ENCODE data around the gene GPR17.

Gene GPR17

GRCh38 chr2:127628767-127629614 lies 17.0 kb upstream of the GPR17 start:
- Histone ChIP-seq H3K4me3 (ENCODE audit: low read length) (no peak overlapping the region), H3K36me3 (ENCODE audit: insufficient read depth, low read length) (no peaks in the 10 kb centered on the region)

GRCh38 chr2:127629637-127630036 lies 16.3 kb upstream of the GPR17 start:
- H3K36me3 ChIP-seq (ENCODE audit: insufficient read depth, low read length), result no peaks in the 10 kb centered on the region
- H2AFZ ChIP-seq (ENCODE audit: low read depth, low read length), result no peak overlapping the region
- H3K9me3 ChIP-seq (ENCODE audit: low read length), result no peaks in the 10 kb centered on the region
- no peaks in the 10 kb centered on the region for H3K27me3 ChIP-seq (ENCODE audit: insufficient read depth, low read length)
- H3K4me1 ChIP-seq (ENCODE audit: insufficient read depth, low read length), result no peaks in the 10 kb centered on the region
- no peak overlapping the region for H3K4me3 ChIP-seq (ENCODE audit: low read length)

More at GRCh38 chr2:127628767-127629614, 17.0 kb upstream of the GPR17 start:
- Histone ChIP-seq H3K9me3 (ENCODE audit: low read length) (no peaks in the 10 kb centered on the region), H2AFZ (ENCODE audit: low read depth, low read length) (no peak overlapping the region), H3K27me3 (ENCODE audit: insufficient read depth, low read length) (no peaks in the 10 kb centered on the region), H3K4me1 (ENCODE audit: insufficient read depth, low read length) (no peaks in the 10 kb centered on the region)

- no peak overlapping the region for H2AFZ ChIP-seq (ENCODE audit: low read depth, low read length)
- no peaks in the 10 kb centered on the region for H3K4me1 ChIP-seq (ENCODE audit: insufficient read depth, low read length)
- H3K27me3 ChIP-seq (ENCODE audit: insufficient read depth, low read length), result no peaks in the 10 kb centered on the region
- H3K9me3 ChIP-seq (ENCODE audit: low read length), result no peaks in the 10 kb centered on the region
- no peak overlapping the region for H3K4me3 ChIP-seq (ENCODE audit: low read length)
- no peaks in the 10 kb centered on the region for H3K36me3 ChIP-seq (ENCODE audit: insufficient read depth, low read length)
Observed at GRCh38 chr2:127630096-127630863, 15.7 kb upstream of the GPR17 start.

GRCh38 chr2:127630864-127631540 lies 15.0 kb upstream of the GPR17 start:
- Histone ChIP-seq H3K4me1 (ENCODE audit: insufficient read depth, low read length) (no peaks in the 10 kb centered on the region), H3K27me3 (ENCODE audit: insufficient read depth, low read length) (no peaks in the 10 kb centered on the region), H3K4me3 (ENCODE audit: low read length) (no peak overlapping the region), H2AFZ (ENCODE audit: low read depth, low read length) (no peak overlapping the region), H3K9me3 (ENCODE audit: low read length) (no peaks in the 10 kb centered on the region), H3K36me3 (ENCODE audit: insufficient read depth, low read length) (no peaks in the 10 kb centered on the region)

GRCh38 chr2:127631541-127631996 lies 14.4 kb upstream of the GPR17 start:
- no peak overlapping the region for H3K4me3 ChIP-seq (ENCODE audit: low read length)
- H3K27me3 ChIP-seq (ENCODE audit: insufficient read depth, low read length), result no peaks in the 10 kb centered on the region

GRCh38 chr2:127631997-127632581 lies 13.9 kb upstream of the GPR17 start:
- Histone ChIP-seq H2AFZ (ENCODE audit: low read depth, low read length) (no peak overlapping the region), H3K4me3 (ENCODE audit: low read length) (no peak overlapping the region), H3K9me3 (ENCODE audit: low read length) (no peaks in the 10 kb centered on the region), H3K4me1 (ENCODE audit: insufficient read depth, low read length) (peaks cover 2% of the 10 kb centered on the region), H3K27me3 (ENCODE audit: insufficient read depth, low read length) (no peaks in the 10 kb centered on the region), H3K36me3 (ENCODE audit: insufficient read depth, low read length) (no peaks in the 10 kb centered on the region)

More at GRCh38 chr2:127631541-127631996, 14.4 kb upstream of the GPR17 start:
- Histone ChIP-seq H3K36me3 (ENCODE audit: insufficient read depth, low read length) (no peaks in the 10 kb centered on the region), H3K9me3 (ENCODE audit: low read length) (no peaks in the 10 kb centered on the region), H3K4me1 (ENCODE audit: insufficient read depth, low read length) (no peaks in the 10 kb centered on the region), H2AFZ (ENCODE audit: low read depth, low read length) (no peak overlapping the region)

GRCh38 chr2:127632592-127633489 lies 13.1 kb upstream of the GPR17 start:
- H2AFZ ChIP-seq (ENCODE audit: low read depth, low read length), result no peak overlapping the region
- H3K27me3 ChIP-seq (ENCODE audit: insufficient read depth, low read length), result no peaks in the 10 kb centered on the region
- H3K9me3 ChIP-seq (ENCODE audit: low read length), result no peaks in the 10 kb centered on the region
- H3K4me3 ChIP-seq (ENCODE audit: low read length), result no peak overlapping the region
- no peaks in the 10 kb centered on the region for H3K36me3 ChIP-seq (ENCODE audit: insufficient read depth, low read length)
- peaks cover 10% of the 10 kb centered on the region for H3K4me1 ChIP-seq (ENCODE audit: insufficient read depth, low read length)

GRCh38 chr2:127633556-127634065 lies 12.3 kb upstream of the GPR17 start:
- no peaks in the 10 kb centered on the region for H3K9me3 ChIP-seq (ENCODE audit: low read length)
- H3K4me1 ChIP-seq (ENCODE audit: insufficient read depth, low read length), result peaks cover 12% of the 10 kb centered on the region

GRCh38 chr2:127634066-127634617 lies 11.8 kb upstream of the GPR17 start:
- no peaks in the 10 kb centered on the region for H3K36me3 ChIP-seq (ENCODE audit: insufficient read depth, low read length)
- no peak overlapping the region for H3K4me3 ChIP-seq (ENCODE audit: low read length)
- H3K4me1 ChIP-seq (ENCODE audit: insufficient read depth, low read length), result peaks cover 12% of the 10 kb centered on the region
- no peaks in the 10 kb centered on the region for H3K9me3 ChIP-seq (ENCODE audit: low read length)
- H3K27me3 ChIP-seq (ENCODE audit: insufficient read depth, low read length), result no peaks in the 10 kb centered on the region
- no peak overlapping the region for H2AFZ ChIP-seq (ENCODE audit: low read depth, low read length)

More at GRCh38 chr2:127633556-127634065, 12.3 kb upstream of the GPR17 start:
- Histone ChIP-seq H3K4me3 (ENCODE audit: low read length) (no peak overlapping the region), H2AFZ (ENCODE audit: low read depth, low read length) (no peak overlapping the region), H3K27me3 (ENCODE audit: insufficient read depth, low read length) (no peaks in the 10 kb centered on the region), H3K36me3 (ENCODE audit: insufficient read depth, low read length) (no peaks in the 10 kb centered on the region)

GRCh38 chr2:127634626-127635379 lies 11.2 kb upstream of the GPR17 start:
- H3K4me3 ChIP-seq (ENCODE audit: low read length), result no peak overlapping the region

More at GRCh38 chr2:127634626-127635379, 11.2 kb upstream of the GPR17 start:
- H3K27me3 ChIP-seq (ENCODE audit: insufficient read depth, low read length), result no peaks in the 10 kb centered on the region
- H3K36me3 ChIP-seq (ENCODE audit: insufficient read depth, low read length), result no peaks in the 10 kb centered on the region
- no peaks in the 10 kb centered on the region for H3K9me3 ChIP-seq (ENCODE audit: low read length)
- H3K4me1 ChIP-seq (ENCODE audit: insufficient read depth, low read length), result peaks cover 12% of the 10 kb centered on the region
- H2AFZ ChIP-seq (ENCODE audit: low read depth, low read length), result no peak overlapping the region

All from neuron (in vitro differentiated cells).